K562 (cell line): ENCODE measurements around the gene OGT. TPM values are rescaled to one million over a fixed set of nuclear protein-coding genes. Genes with fewer than 3 reads are reported as not detected.

Experiments
- DPF2 ChIP-seq: fragments of 450-650 bp; IDR thresholded peaks from 2 replicates; pipeline ENCODE4 v1.6.1; 2016
- HMG20A ChIP-seq: fragments of 450-650 bp; formaldehyde crosslinking; conservative IDR thresholded peaks from 2 replicates; pipeline ENCODE4 v1.4.0; 2020; ENCODE audit warnings: mild to moderate bottlenecking, mixed read lengths
- MAFK ChIP-seq: IDR thresholded peaks from 2 replicates; pipeline ENCODE4 v1.6.1; 2011; ENCODE audit warnings: low read length, improper control_type of control experiment
- MYC ChIP-seq, 2 experiments: fragments of 250-450 bp in 1 of 2; sonication (Bioruptor Pico) in 1 of 2; IDR thresholded peaks; 2 replicates each; pipeline versions ENCODE4 v1.5.1 to v1.6.1; 2012 to 2021; ENCODE audit warnings: low read depth in 2 of 2, borderline replicate concordance in 1 of 2, improper control_type of control experiment in 1 of 2, low read length in 1 of 2, mild to moderate bottlenecking in 1 of 2, moderate library complexity in 1 of 2
- NFIX ChIP-seq: fragments of 250-450 bp; sonication (Bioruptor Pico); IDR thresholded peaks from 2 replicates; pipeline ENCODE4 v1.4.0; 2020; ENCODE audit warnings: low read depth, mild to moderate bottlenecking, moderate library complexity
- RERE ChIP-seq: sonication (generic); formaldehyde crosslinking; IDR thresholded peaks from 2 replicates; pipeline ENCODE4 v1.8.0; 2023; ENCODE audit warnings: missing genetic modification reagents, mild to moderate bottlenecking, borderline replicate concordance
- ZBTB1 ChIP-seq: sonication (generic); formaldehyde crosslinking; IDR thresholded peaks from 2 replicates; pipeline ENCODE4 v1.8.1; 2023; ENCODE audit warnings: missing genetic modification reagents, low read depth, mild to moderate bottlenecking, borderline replicate concordance
- ZNF197 ChIP-seq: fragments of 200-800 bp; sonication (Bioruptor generic); IDR thresholded peaks from 2 replicates; pipeline ENCODE4 v1.6.1; 2016; ENCODE audit warnings: low read depth, missing genetic modification characterization, missing compliant biosample characterization
- ZNF699 ChIP-seq: fragments of 250-450 bp; sonication (Bioruptor Pico); IDR thresholded peaks from 2 replicates; pipeline ENCODE4 v1.8.0; 2021; ENCODE audit warnings: mild to moderate bottlenecking, moderate library complexity; ENCODE audit not compliant: insufficient replicate concordance
- ZNF79 ChIP-seq: fragments of 250-450 bp; sonication (Bioruptor Pico); IDR thresholded peaks from 2 replicates; pipeline ENCODE4 v1.4.0; 2020; ENCODE audit warnings: low read depth, mild to moderate bottlenecking, moderate library complexity
- polyA plus RNA-seq, 8 experiments: library from polyadenylated mRNA; depleted of rRNA in 4 of 8; stranded (reverse) in 5 of 8; unstranded in 3 of 8; fragments of >200 nt; fragmentation: Nextera tagmentation in 2 of 8; fragmentation: Illumina TruSeq in 1 of 8; extraction: Ambion mirVana in 2 of 8; extraction: Trizol in 1 of 8; gene quantifications; 2 replicates each; pipeline versions ENCODE4 v1.2.1 to v1.2.3, GENCODE V29; 2011 to 2014; ENCODE audit warnings: inconsistent platforms in 1 of 8, missing spikeins in 1 of 8
- total RNA-seq, 7 experiments: library from RNA; depleted of rRNA in 6 of 7; stranded (reverse); fragments of >200 nt in 6 of 7; fragmentation: Illumina TruSeq in 2 of 7; extraction: Trizol in 2 of 7; gene quantifications; 2 replicates each; pipeline versions ENCODE4 v1.2.1 to v1.2.3, GENCODE V29; 2011 to 2021; ENCODE audit warnings: low replicate concordance in 1 of 7
- TF ChIP-seq, protein P1 (sequence below): conservative IDR thresholded peaks from 2 replicates; pipeline ENCODE4 v1.6.1; 2011; ENCODE audit warnings: low read depth, mild to moderate bottlenecking, low read length; ENCODE audit not compliant: control insufficient read depth
- TF ChIP-seq, protein P2 (sequence below): sonication (generic); formaldehyde crosslinking; IDR thresholded peaks from 2 replicates; pipeline ENCODE4 v1.8.0; 2022; ENCODE audit warnings: mild to moderate bottlenecking, missing genetic modification reagents
- TF ChIP-seq, protein P3 (sequence below), 2 experiments: fragments of 250-450 bp in 1 of 2; fragments of 450-650 bp in 1 of 2; sonication (Bioruptor Pico) in 1 of 2; IDR thresholded peaks; 2 replicates each; pipeline versions ENCODE4 v1.6.1 to v1.8.0; 2016 to 2021; ENCODE audit warnings: mild to moderate bottlenecking in 2 of 2, moderate library complexity in 2 of 2, missing compliant biosample characterization in 1 of 2, missing genetic modification characterization in 1 of 2
- TF ChIP-seq, protein P4 (sequence below): sonication (generic); formaldehyde crosslinking; IDR thresholded peaks from 2 replicates; pipeline ENCODE4 v1.8.0; 2022; ENCODE audit warnings: missing genetic modification reagents, mild to moderate bottlenecking, moderate library complexity, borderline replicate concordance

OGT gene
- total and polyA plus RNA-seq, 9 of the 15 experiments (the other 6 are each of a cell fraction or from before 2014, with no cell fraction given) = 38.9 to 347 (median 117) TPM

GRCh38 chrX:71509289-71509688, 23.6 kb upstream of the OGT start (continued):
- no peak for TF ChIP-seq RERE
- no peak for TF ChIP-seq ZBTB1 (CRISPR knock-in tag)
- no peak for TF ChIP-seq DPF2
- TF ChIP-seq, protein P1, sequence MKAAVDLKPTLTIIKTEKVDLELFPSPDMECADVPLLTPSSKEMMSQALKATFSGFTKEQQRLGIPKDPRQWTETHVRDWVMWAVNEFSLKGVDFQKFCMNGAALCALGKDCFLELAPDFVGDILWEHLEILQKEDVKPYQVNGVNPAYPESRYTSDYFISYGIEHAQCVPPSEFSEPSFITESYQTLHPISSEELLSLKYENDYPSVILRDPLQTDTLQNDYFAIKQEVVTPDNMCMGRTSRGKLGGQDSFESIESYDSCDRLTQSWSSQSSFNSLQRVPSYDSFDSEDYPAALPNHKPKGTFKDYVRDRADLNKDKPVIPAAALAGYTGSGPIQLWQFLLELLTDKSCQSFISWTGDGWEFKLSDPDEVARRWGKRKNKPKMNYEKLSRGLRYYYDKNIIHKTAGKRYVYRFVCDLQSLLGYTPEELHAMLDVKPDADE = no peak
- peak; percentile 78 for TF ChIP-seq MAFK
- no peak for TF ChIP-seq MYC (IDR thresholded peaks at IDR 0.05; ENCODE audit: low read depth, low read length)
- no peak for TF ChIP-seq MYC (CRISPR knock-in tag; IDR thresholded peaks at IDR 0.05; ENCODE audit: borderline replicate concordance, low read depth)
- TF ChIP-seq, protein P2, sequence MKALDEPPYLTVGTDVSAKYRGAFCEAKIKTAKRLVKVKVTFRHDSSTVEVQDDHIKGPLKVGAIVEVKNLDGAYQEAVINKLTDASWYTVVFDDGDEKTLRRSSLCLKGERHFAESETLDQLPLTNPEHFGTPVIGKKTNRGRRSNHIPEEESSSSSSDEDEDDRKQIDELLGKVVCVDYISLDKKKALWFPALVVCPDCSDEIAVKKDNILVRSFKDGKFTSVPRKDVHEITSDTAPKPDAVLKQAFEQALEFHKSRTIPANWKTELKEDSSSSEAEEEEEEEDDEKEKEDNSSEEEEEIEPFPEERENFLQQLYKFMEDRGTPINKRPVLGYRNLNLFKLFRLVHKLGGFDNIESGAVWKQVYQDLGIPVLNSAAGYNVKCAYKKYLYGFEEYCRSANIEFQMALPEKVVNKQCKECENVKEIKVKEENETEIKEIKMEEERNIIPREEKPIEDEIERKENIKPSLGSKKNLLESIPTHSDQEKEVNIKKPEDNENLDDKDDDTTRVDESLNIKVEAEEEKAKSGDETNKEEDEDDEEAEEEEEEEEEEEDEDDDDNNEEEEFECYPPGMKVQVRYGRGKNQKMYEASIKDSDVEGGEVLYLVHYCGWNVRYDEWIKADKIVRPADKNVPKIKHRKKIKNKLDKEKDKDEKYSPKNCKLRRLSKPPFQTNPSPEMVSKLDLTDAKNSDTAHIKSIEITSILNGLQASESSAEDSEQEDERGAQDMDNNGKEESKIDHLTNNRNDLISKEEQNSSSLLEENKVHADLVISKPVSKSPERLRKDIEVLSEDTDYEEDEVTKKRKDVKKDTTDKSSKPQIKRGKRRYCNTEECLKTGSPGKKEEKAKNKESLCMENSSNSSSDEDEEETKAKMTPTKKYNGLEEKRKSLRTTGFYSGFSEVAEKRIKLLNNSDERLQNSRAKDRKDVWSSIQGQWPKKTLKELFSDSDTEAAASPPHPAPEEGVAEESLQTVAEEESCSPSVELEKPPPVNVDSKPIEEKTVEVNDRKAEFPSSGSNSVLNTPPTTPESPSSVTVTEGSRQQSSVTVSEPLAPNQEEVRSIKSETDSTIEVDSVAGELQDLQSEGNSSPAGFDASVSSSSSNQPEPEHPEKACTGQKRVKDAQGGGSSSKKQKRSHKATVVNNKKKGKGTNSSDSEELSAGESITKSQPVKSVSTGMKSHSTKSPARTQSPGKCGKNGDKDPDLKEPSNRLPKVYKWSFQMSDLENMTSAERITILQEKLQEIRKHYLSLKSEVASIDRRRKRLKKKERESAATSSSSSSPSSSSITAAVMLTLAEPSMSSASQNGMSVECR = no peak
- no peak for TF ChIP-seq ZNF197 (CRISPR knock-in tag)
- TF ChIP-seq HMG20A = no peak
- TF ChIP-seq, protein P3, sequence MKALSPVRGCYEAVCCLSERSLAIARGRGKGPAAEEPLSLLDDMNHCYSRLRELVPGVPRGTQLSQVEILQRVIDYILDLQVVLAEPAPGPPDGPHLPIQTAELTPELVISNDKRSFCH (CRISPR knock-in tag; IDR thresholded peaks at IDR 0.05) = no peak
- TF ChIP-seq, protein P3 (tag; IDR thresholded peaks at IDR 0.05) = no peak
- no peak for TF ChIP-seq ZNF79 (CRISPR knock-in tag)
- TF ChIP-seq, protein P4, sequence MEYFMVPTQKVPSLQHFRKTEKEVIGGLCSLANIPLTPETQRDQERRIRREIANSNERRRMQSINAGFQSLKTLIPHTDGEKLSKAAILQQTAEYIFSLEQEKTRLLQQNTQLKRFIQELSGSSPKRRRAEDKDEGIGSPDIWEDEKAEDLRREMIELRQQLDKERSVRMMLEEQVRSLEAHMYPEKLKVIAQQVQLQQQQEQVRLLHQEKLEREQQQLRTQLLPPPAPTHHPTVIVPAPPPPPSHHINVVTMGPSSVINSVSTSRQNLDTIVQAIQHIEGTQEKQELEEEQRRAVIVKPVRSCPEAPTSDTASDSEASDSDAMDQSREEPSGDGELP (CRISPR knock-in tag) = no peak
- no peak for TF ChIP-seq ZNF699 (CRISPR knock-in tag)
- TF ChIP-seq NFIX = no peak
